ENCODE results near the gene PLD6. TPM values are rescaled to one million over a fixed set of nuclear protein-coding genes. Genes with fewer than 3 reads are reported as not detected.
"Not testable (repeated sequence)": the region's sequence is repeated elsewhere in the genome, so short reads cannot be mapped to it uniquely, and the experiment has no call there.

Gene PLD6
- total RNA-seq, 2 donors from 2014 or later, result 2.9 to 4.4 TPM

- intact Hi-C loops (cut with DNase I), result no loop called here
- no peak for DNase-seq (ENCODE audit: low spot score)
Observed at GRCh38 chr17:17165666-17166308, 40.3 kb downstream of the PLD6 start.

- intact Hi-C loops (cut with DNase I), result no loop called here
- DNase-seq (ENCODE audit: low spot score), result no peak
Observed at GRCh38 chr17:17164676-17165075, 41.5 kb downstream of the PLD6 start.

GRCh38 chr17:17164156-17164555 is 42.0 kb downstream of the PLD6 start:
- DNase-seq (ENCODE audit: low spot score), result no peak
- intact Hi-C loops (cut with DNase I), result no loop called here

- no peak for DNase-seq (ENCODE audit: low spot score)
- intact Hi-C loops (cut with DNase I), result no loop called here
Observed at GRCh38 chr17:17161759-17162158, 44.4 kb downstream of the PLD6 start.

- intact Hi-C loops (cut with DNase I), result no loop called here
- DNase-seq (ENCODE audit: low spot score), result no peak
Observed at GRCh38 chr17:17161121-17161520, 45.0 kb downstream of the PLD6 start.

GRCh38 chr17:17159571-17159970 is 46.6 kb downstream of the PLD6 start:
- DNase-seq (ENCODE audit: low spot score), result no peak
- intact Hi-C loops (cut with DNase I), result loop anchor here in 1 of 2 donors (10.0 kb wide), 1 partner anchor 155 kb away; no protein-coding TSS in a partner anchor

- DNase-seq (ENCODE audit: low spot score), result not testable (repeated sequence)
- intact Hi-C loops (cut with DNase I), result loop anchor here in 1 of 2 donors (10.0 kb wide), 1 partner anchor 154 kb away; no protein-coding TSS in a partner anchor
Observed at GRCh38 chr17:17158506-17158905, 47.6 kb downstream of the PLD6 start.

- intact Hi-C loops (cut with DNase I), result loop anchor here in 1 of 2 donors (10.0 kb wide), 1 partner anchor 152 kb away; no protein-coding TSS in a partner anchor
- no peak for DNase-seq (ENCODE audit: low spot score)
Observed at GRCh38 chr17:17157041-17157440, 49.1 kb downstream of the PLD6 start.

- intact Hi-C loops (cut with DNase I), result loop anchor here in 1 of 2 donors (10.0 kb wide), 1 partner anchor 152 kb away; no protein-coding TSS in a partner anchor
- no peak for DNase-seq (ENCODE audit: low spot score)
Observed at GRCh38 chr17:17156511-17156910, 49.6 kb downstream of the PLD6 start.

GRCh38 chr17:17156107-17156506 is 50.0 kb downstream of the PLD6 start:
- intact Hi-C loops (cut with DNase I), result loop anchor here in 1 of 2 donors (10.0 kb wide), 1 partner anchor 151 kb away; no protein-coding TSS in a partner anchor
- DNase-seq (ENCODE audit: low spot score), result no peak

GRCh38 chr17:17155568-17155967 is 50.6 kb downstream of the PLD6 start:
- intact Hi-C loops (cut with DNase I), result loop anchor here in 1 of 2 donors (10.0 kb wide), 1 partner anchor 151 kb away; no protein-coding TSS in a partner anchor

GRCh38 chr17:17154981-17155380 is 51.2 kb downstream of the PLD6 start:
- DNase-seq (ENCODE audit: low spot score), result no peak
- intact Hi-C loops (cut with DNase I), result loop anchor here in 1 of 2 donors (10.0 kb wide), 1 partner anchor 150 kb away; no protein-coding TSS in a partner anchor

More at GRCh38 chr17:17155568-17155967, 50.6 kb downstream of the PLD6 start:
- DNase-seq (ENCODE audit: low spot score), result no peak

GRCh38 chr17:17154556-17154955 is 51.6 kb downstream of the PLD6 start:
- intact Hi-C loops (cut with DNase I), result loop anchor here in 1 of 2 donors (10.0 kb wide), 1 partner anchor 150 kb away; no protein-coding TSS in a partner anchor
- DNase-seq (ENCODE audit: low spot score), result no peak

- intact Hi-C loops (cut with DNase I), result loop anchor here in 1 of 2 donors (10.0 kb wide), 1 partner anchor 149 kb away; no protein-coding TSS in a partner anchor
Observed at GRCh38 chr17:17153709-17154108, 52.4 kb downstream of the PLD6 start.

GRCh38 chr17:17153071-17153470 is 53.1 kb downstream of the PLD6 start:
- intact Hi-C loops (cut with DNase I), result loop anchor here in 1 of 2 donors (10.0 kb wide), 1 partner anchor 148 kb away; no protein-coding TSS in a partner anchor
- no peak for DNase-seq (ENCODE audit: low spot score)

More at GRCh38 chr17:17153709-17154108, 52.4 kb downstream of the PLD6 start:
- DNase-seq (ENCODE audit: low spot score), result no peak

- no peak for DNase-seq (ENCODE audit: low spot score)
- intact Hi-C loops (cut with DNase I), result loop anchor here in 1 of 2 donors (10.0 kb wide), 1 partner anchor 148 kb away; no protein-coding TSS in a partner anchor
Observed at GRCh38 chr17:17152385-17152784, 53.7 kb downstream of the PLD6 start.

- intact Hi-C loops (cut with DNase I), result loop anchor here in 1 of 2 donors (10.0 kb wide), 1 partner anchor 147 kb away; no protein-coding TSS in a partner anchor
- DNase-seq (ENCODE audit: low spot score), result peak; percentile 98
Observed at GRCh38 chr17:17151962-17152361, 54.2 kb downstream of the PLD6 start.

- intact Hi-C loops (cut with DNase I), result loop anchor here in 1 of 2 donors (10.0 kb wide), 1 partner anchor 147 kb away; no protein-coding TSS in a partner anchor
- no peak for DNase-seq (ENCODE audit: low spot score)
Observed at GRCh38 chr17:17151541-17151940, 54.6 kb downstream of the PLD6 start.

GRCh38 chr17:17151055-17151454 is 55.1 kb downstream of the PLD6 start:
- DNase-seq (ENCODE audit: low spot score), result no peak
- intact Hi-C loops (cut with DNase I), result loop anchor here in 1 of 2 donors (10.0 kb wide), 1 partner anchor 146 kb away; no protein-coding TSS in a partner anchor

Measured in posterior vena cava (tissue), 2 donors.